CD4-positive, alpha-beta T cell treated with Interferon gamma for 1 hour (primary cell): ENCODE results near the gene KLK1.
A peak's percentile ranks its signal among the peaks of the same experiment; 100 is the strongest.

Experiments
- DNase-seq: peaks from one replicate; pipeline ENCODE4 v3.0.0-alpha.2; 2020

KLK1 gene

GRCh38 chr19:50835785-50836542, 12.4 kb upstream of the KLK1 start:
- peak; percentile 52 for DNase-seq

GRCh38 chr19:50835103-50835784, 11.7 kb upstream of the KLK1 start:
- no peak for DNase-seq

- no peak for DNase-seq
Measured at GRCh38 chr19:50833802-50834167, 10.2 kb upstream of the KLK1 start.

GRCh38 chr19:50833117-50833801, 9.7 kb upstream of the KLK1 start, which contains the start of gene KLK15:
Gene KLK15, minus strand, starts transcription at chr19:50833574. Its CDS starts 2,082 bp downstream, at chr19:50831492.
- DNase-seq: no peak

GRCh38 chr19:50832666-50833065, 9.1 kb upstream of the KLK1 start:
- DNase-seq: no peak

- DNase-seq: no peak
Measured at GRCh38 chr19:50831026-50831396, 7.4 kb upstream of the KLK1 start.

- DNase-seq: no peak
Measured at GRCh38 chr19:50830266-50831025, 6.9 kb upstream of the KLK1 start.

- DNase-seq: no peak
Measured at GRCh38 chr19:50829801-50830200, 6.2 kb upstream of the KLK1 start.

GRCh38 chr19:50827476-50827875, 3.9 kb upstream of the KLK1 start:
- no peak for DNase-seq

GRCh38 chr19:50826492-50827240, 3.1 kb upstream of the KLK1 start:
- DNase-seq: no peak

- DNase-seq: no peak
Measured at GRCh38 chr19:50822661-50823208, 852 bp downstream of the KLK1 start.

GRCh38 chr19:50821622-50822021, 2.0 kb downstream of the KLK1 start:
- no peak for DNase-seq

- no peak for DNase-seq
Measured at GRCh38 chr19:50821248-50821612, 2.4 kb downstream of the KLK1 start.

- DNase-seq: no peak
Measured at GRCh38 chr19:50820549-50821247, 2.9 kb downstream of the KLK1 start.

- DNase-seq: no peak
Measured at GRCh38 chr19:50820086-50820485, 3.5 kb downstream of the KLK1 start.

GRCh38 chr19:50819636-50820035, 4.0 kb downstream of the KLK1 start:
- DNase-seq: no peak

- DNase-seq: no peak
Measured at GRCh38 chr19:50818859-50819472, 4.6 kb downstream of the KLK1 start.

GRCh38 chr19:50817941-50818858, 5.4 kb downstream of the KLK1 start:
- peak; percentile 48 for DNase-seq

GRCh38 chr19:50815439-50815838, 8.1 kb downstream of the KLK1 start:
- DNase-seq: no peak

GRCh38 chr19:50814883-50815282, 8.7 kb downstream of the KLK1 start:
- no peak for DNase-seq
